CD4-positive, alpha-beta T cell treated with Interferon alpha-2 for 1 hour (primary cell): ENCODE results near the gene ALX4.

Experiments used
- DNase-seq, 2 donors: peaks; one replicate each; pipeline ENCODE4 v3.0.0-alpha.2; 2020 to 2022

The ALX4 gene

GRCh38 chr11:44237156-44237555, 72.8 kb downstream of the ALX4 start:
- DNase-seq = no peak

DNA sequence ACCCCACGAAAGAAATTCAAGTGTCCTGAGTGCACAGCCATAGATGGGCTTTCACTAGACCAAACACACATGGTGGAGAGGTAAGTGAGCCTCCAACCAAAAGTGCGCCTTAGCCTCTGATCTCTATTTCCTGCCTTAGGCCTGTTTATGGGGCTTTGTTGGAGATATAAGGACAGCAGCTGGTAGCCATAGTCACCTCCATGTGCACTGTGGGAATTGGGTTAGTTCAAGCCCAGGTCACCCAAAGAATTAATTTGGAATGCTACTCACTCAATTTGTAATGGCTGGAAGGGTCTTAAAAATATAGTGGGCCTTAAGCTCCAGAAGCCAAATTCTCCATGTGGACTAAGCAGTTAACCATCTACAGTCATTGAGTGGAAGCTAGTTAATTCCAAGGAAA, 73.6 kb downstream of the ALX4 start:
- DNase-seq = no peak

DNA sequence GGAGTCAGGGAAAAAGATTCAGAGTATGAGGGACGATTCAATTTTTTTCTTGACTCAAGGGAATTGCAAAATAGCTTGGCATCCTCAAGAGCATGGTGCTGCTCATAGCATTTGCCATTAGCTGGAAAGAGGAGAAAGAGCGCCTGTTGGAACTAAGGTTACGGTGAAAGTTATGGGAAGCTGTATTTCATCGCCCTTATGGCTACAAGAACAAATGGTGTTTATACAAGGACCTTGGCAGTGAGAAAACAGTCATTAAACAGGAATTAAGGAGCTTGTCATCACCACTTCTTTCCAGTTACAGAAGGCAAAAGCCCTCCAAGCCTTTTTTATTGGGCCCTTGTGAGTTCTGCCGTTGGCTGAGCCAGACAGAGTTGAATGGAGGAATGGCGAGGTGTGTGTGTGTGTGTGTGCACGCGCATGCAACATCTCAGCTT, 74.2 kb downstream of the ALX4 start:
- no peak for DNase-seq

GRCh38 chr11:44229624-44230023, 80.3 kb downstream of the ALX4 start:
- no peak for DNase-seq

DNA sequence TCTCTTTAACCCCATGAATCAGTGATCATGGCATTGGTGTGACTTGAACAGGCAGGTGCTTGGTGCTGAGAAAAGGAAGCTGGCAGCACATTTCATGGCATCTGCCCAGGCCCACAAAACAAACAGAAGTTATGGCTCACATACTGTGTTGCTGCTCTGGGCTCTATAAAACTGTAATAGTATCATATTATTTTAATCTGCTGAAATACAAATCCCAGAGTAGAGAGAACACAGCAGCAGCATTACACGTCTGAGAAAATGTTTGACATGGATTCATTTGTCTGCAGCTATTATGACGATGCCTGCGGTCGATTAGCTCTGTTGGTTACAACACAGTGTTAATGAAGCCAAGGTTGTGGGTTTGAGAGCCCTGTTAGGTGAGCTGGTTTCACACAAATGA, 80.8 kb downstream of the ALX4 start:
- no peak for DNase-seq

GRCh38 chr11:44228379-44228778, 81.6 kb downstream of the ALX4 start:
- DNase-seq = no peak

DNA sequence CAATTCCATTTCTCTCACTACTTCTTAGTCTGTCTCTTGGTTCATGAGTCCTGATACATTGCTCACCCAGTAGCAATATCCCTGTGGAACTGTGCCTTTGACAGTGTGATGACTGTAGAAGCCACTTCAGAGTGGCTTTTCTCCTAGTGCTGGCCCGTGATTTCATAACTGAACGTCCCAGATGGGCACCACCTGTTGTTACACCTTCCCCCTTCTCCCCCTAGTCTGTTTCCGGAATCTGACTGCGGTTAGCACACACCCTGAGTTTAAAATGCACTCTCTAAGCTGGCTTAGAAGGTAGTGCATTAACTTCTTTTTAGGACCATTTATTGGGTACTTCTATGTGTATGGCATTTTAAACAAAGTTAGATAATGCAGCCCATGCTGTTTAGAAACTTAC, 83.0 kb downstream of the ALX4 start:
- no peak for DNase-seq

DNA sequence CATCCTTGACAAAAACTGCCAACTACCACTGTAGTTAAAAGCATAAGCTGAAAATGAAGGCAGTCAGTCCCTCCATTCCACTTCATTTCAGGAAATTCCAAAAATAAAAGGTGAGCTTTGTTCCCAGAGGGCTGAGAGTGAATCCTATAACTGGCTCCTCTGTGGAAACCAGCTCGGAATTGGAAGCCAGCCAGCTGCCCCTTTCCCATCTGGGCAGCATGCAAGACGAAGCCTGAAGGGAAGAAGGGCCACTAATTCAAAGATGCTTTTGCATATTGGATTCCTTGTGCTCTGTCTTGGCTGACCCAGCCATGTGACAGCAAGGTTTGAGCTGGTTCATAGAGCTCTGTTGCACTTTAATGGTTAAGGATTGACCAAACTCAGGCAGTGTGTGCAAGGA, 83.4 kb downstream of the ALX4 start:
- DNase-seq = no peak

GRCh38 chr11:44224867-44225501, 85.0 kb downstream of the ALX4 start:
- DNase-seq = no peak

DNA sequence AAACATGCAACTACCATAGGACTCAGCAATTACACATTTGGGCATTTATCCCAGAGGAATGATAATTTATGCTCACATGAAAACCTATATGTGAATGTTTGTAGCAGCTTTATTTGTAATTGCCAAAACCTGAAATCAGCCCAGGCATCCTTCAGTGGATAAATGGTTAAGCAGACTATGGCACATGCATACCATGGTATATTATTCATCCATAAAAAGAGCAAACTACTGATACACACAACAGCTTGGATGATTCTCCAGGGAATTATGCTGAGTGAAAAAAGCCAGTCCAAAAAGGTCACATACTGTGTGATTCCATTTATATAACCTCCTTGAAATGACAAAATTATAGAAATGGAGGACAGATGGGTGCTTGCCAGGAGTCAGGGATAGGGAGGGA, 86.7 kb downstream of the ALX4 start:
- DNase-seq = no peak

DNA sequence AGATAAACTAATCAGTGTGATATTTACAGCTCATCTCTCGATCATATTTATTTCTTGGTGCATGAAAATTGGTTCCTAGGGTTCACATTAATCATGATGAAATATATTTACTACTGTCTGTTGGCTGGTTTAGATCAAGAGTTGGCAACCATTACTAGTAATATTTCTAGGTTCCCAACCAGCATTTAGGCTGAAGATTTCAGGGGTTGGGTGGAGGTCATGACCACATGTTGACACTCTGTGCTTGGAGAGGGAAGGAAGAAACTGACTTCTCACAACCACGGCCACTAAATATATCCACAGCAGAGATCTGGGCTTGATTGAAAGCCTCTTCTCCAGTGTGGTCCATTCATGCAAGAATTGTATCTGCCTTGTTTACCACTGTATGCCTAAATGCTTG, 87.9 kb downstream of the ALX4 start:
- DNase-seq = no peak

GRCh38 chr11:44221456-44221855, 88.5 kb downstream of the ALX4 start:
- no peak for DNase-seq

DNA sequence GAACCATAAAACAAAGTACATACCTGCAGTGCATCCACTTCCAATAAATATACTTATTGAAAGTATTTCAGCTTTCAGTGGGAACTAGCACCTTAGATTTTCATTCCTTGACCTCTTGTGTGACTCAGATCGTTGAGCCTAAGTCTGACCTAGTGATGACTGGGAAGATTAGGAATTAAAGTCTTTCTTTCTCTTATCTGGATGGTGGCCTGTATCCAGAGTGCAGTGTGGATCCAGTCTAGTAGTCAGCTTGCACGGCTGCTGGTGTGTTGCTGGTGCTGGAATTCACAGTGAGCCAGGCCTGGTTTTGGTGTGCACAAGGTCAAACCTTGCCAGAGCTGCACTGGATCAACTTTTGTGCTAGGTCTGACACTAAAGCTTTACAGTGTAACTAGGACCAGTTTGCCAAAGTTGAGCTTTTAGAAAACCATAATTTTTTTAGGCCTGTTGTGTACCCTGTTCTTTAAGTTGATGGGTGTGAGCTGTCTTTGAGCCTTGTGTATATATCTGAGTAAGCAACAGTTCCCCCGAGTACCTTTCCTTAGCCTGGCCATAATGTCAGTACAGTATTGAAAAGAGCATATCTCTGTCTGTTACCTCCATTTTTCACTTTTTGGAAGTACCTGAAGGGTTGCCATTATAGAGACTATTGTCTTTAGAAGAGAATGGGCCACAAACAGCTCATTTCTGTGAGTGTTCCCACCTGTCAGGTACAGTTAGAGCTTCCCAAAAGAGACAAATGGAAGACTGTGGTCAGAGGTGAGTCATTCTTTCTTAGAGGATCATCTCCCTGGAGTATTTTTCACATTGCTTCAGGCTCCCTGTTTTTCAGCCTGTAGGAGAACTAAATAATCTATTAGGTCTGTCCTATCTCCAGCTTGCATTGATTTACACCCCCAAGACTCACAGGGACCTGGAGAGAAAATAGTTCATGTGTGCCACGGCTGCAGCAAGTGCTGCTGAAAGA, 89.8 kb downstream of the ALX4 start:
- DNase-seq = no peak

DNA sequence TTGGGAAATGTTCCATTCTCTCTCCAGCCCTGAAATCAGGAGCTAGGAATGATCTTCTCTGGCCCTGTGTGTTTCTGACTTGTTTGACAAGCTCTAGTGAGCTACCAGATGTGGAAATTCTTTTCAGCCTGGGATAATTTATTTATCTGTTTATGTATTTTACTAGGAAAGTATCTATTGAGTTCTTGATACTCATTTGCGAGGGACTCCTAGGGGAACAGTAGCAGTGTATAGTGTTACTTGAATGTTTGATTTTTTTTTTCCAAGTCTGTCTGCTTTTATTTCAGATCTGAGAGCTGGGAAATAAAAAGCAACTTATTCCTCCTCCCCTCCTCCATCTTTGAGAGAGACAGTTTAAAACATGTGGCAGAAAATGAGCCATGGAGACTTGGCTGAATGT, 92.5 kb downstream of the ALX4 start:
- no peak for DNase-seq

DNA sequence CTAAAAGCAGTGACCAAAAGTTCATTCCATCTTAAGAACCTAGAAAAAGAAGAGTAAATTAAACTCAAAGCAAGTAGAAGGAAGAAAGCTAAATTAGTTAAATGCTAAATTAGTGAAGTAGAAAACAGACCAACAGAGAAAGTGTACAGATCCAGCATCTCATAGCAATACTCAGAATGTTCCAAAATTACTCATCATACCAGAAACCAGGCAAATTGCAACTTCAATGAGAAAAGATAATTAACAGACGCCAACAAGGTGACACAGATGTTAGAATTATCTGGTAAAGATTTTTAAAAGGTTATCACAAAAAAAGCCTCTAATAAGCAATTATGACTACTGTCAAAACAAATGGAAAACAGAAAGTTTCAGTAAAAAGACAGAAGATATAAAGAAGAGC, 96.8 kb downstream of the ALX4 start:
- no peak for DNase-seq

- DNase-seq = no peak
Measured at GRCh38 chr11:44212128-44212527, 97.8 kb downstream of the ALX4 start.
